ENCODE results near the gene DRD3.

DRD3 gene

GRCh38 chr3:114175204-114175987, 3.5 kb downstream of the DRD3 start:
- Histone ChIP-seq H2BK120ac (ENCODE audit: low read depth, low read length) (no peak overlapping the region), H2BK12ac (ENCODE audit: low read length in 2 of 2) (no peak overlapping the region), H3K9me3 (ENCODE audit: control insufficient read depth, low read length) (no peaks in the 10 kb centered on the region), H3K4me2 (ENCODE audit: low read length, poor library complexity, severe bottlenecking) (no peak overlapping the region), H3K4me3 (ENCODE audit: insufficient read depth in 1 of 2, low read depth in 1 of 2, low read length in 2 of 2) (no peak overlapping the region), H3K14ac (ENCODE audit: low read length in 2 of 2) (no peak overlapping the region), H3K4me1 (ENCODE audit: control insufficient read depth, insufficient read depth, low read depth, low read length) (no peaks in the 10 kb centered on the region), H3K36me3 (ENCODE audit: control insufficient read depth in 1 of 2, insufficient read depth in 2 of 2, low read depth in 1 of 2, low read length in 2 of 2) (no peaks in the 10 kb centered on the region), H2BK5ac (ENCODE audit: low read depth, low read length, poor library complexity, severe bottlenecking) (no peak overlapping the region), H2AK5ac (ENCODE audit: low read length, severe bottlenecking) (no peak overlapping the region), H3K27me3 (ENCODE audit: control insufficient read depth in 1 of 2, insufficient read depth in 1 of 2, low read length in 2 of 2) (peaks cover 11 to 23% of the 10 kb centered on the region in 2 experiments), H3K9ac (ENCODE audit: low read length) (no peak overlapping the region), H3K23ac (ENCODE audit: low read length in 2 of 2) (no peak overlapping the region), H3K18ac (ENCODE audit: low read depth in 1 of 2, low read length in 2 of 2) (no peak overlapping the region), H2BK15ac (ENCODE audit: low read depth, poor library complexity, severe bottlenecking) (no peak overlapping the region), H3K27ac (ENCODE audit: low read length, poor library complexity, severe bottlenecking) (no peak overlapping the region), H3K4ac (ENCODE audit: low read depth in 1 of 2, low read length in 2 of 2) (no peak overlapping the region), H4K91ac (ENCODE audit: low read length) (no peak overlapping the region), H3K79me1 (replicated peaks; ENCODE audit: low read length, poor library complexity, severe bottlenecking) (no peaks in the 10 kb centered on the region), H4K8ac (ENCODE audit: low read length) (no peak overlapping the region), H2AFZ (ENCODE audit: low read depth, low read length) (no peak overlapping the region)
- DNase-seq, result no peak
- 21% methylated on average over 1 of the region's 3 CpGs for WGBS

GRCh38 chr3:114171677-114172076, 7.2 kb downstream of the DRD3 start:
- no peak overlapping the region for H2AFZ ChIP-seq (ENCODE audit: low read depth, low read length)
- no peak overlapping the region for H2BK120ac ChIP-seq (ENCODE audit: low read depth, low read length)
- H2BK5ac ChIP-seq (ENCODE audit: low read depth, low read length, poor library complexity, severe bottlenecking), result no peak overlapping the region
- no peak overlapping the region for H3K23ac ChIP-seq (ENCODE audit: low read length in 2 of 2)
- 82% methylated on average over 6 of the region's 7 CpGs for WGBS
- no peak overlapping the region for H3K14ac ChIP-seq (ENCODE audit: low read length in 2 of 2)
- no peak overlapping the region for H3K27ac ChIP-seq (ENCODE audit: low read length, poor library complexity, severe bottlenecking)
- no peak overlapping the region for H3K4me2 ChIP-seq (ENCODE audit: low read length, poor library complexity, severe bottlenecking)
- DNase-seq, result no peak
- no peak overlapping the region for H3K9ac ChIP-seq (ENCODE audit: low read length)
- H2AK5ac ChIP-seq (ENCODE audit: low read length, severe bottlenecking), result no peak overlapping the region
- no peaks in the 10 kb centered on the region for H3K36me3 ChIP-seq (ENCODE audit: control insufficient read depth in 1 of 2, insufficient read depth in 2 of 2, low read depth in 1 of 2, low read length in 2 of 2)
- no peak overlapping the region for H4K91ac ChIP-seq (ENCODE audit: low read length)
- no peak overlapping the region for H3K4ac ChIP-seq (ENCODE audit: low read depth in 1 of 2, low read length in 2 of 2)
- no peak overlapping the region for H2BK15ac ChIP-seq (ENCODE audit: low read depth, poor library complexity, severe bottlenecking)
- H2BK12ac ChIP-seq (ENCODE audit: low read length in 2 of 2), result no peak overlapping the region
- no peaks in the 10 kb centered on the region for H3K4me1 ChIP-seq (ENCODE audit: control insufficient read depth, insufficient read depth, low read depth, low read length)
- H3K9me3 ChIP-seq (ENCODE audit: control insufficient read depth, low read length), result no peaks in the 10 kb centered on the region
- H4K8ac ChIP-seq (ENCODE audit: low read length), result no peak overlapping the region
- H3K18ac ChIP-seq (ENCODE audit: low read depth in 1 of 2, low read length in 2 of 2), result no peak overlapping the region
- no peak overlapping the region for H3K4me3 ChIP-seq (ENCODE audit: insufficient read depth in 1 of 2, low read depth in 1 of 2, low read length in 2 of 2)
- no peaks in the 10 kb centered on the region for H3K79me1 ChIP-seq (replicated peaks; ENCODE audit: low read length, poor library complexity, severe bottlenecking)
- peaks cover 22 to 27% of the 10 kb centered on the region in 2 experiments for H3K27me3 ChIP-seq (ENCODE audit: control insufficient read depth in 1 of 2, insufficient read depth in 1 of 2, low read length in 2 of 2)

GRCh38 chr3:114168150-114168549, 10.7 kb downstream of the DRD3 start:
- H3K9me3 ChIP-seq (ENCODE audit: control insufficient read depth, low read length), result no peaks in the 10 kb centered on the region
- DNase-seq, result no peak
- no peak overlapping the region for H3K4me3 ChIP-seq (ENCODE audit: insufficient read depth in 1 of 2, low read depth in 1 of 2, low read length in 2 of 2)
- no peak overlapping the region for H3K14ac ChIP-seq (ENCODE audit: low read length in 2 of 2)
- no peak overlapping the region for H2AFZ ChIP-seq (ENCODE audit: low read depth, low read length)
- no peak overlapping the region for H3K27ac ChIP-seq (ENCODE audit: low read length, poor library complexity, severe bottlenecking)
- no peaks in the 10 kb centered on the region for H3K36me3 ChIP-seq (ENCODE audit: control insufficient read depth in 1 of 2, insufficient read depth in 2 of 2, low read depth in 1 of 2, low read length in 2 of 2)
- peaks cover 15 to 24% of the 10 kb centered on the region in 2 experiments for H3K27me3 ChIP-seq (ENCODE audit: control insufficient read depth in 1 of 2, insufficient read depth in 1 of 2, low read length in 2 of 2)
- no peak overlapping the region for H2BK5ac ChIP-seq (ENCODE audit: low read depth, low read length, poor library complexity, severe bottlenecking)
- 59% methylated on average over 2 of the region's 2 CpGs for WGBS
- no peak overlapping the region for H3K18ac ChIP-seq (ENCODE audit: low read depth in 1 of 2, low read length in 2 of 2)
- no peak overlapping the region for H3K9ac ChIP-seq (ENCODE audit: low read length)
- no peak overlapping the region for H3K23ac ChIP-seq (ENCODE audit: low read length in 2 of 2)
- H2AK5ac ChIP-seq (ENCODE audit: low read length, severe bottlenecking), result no peak overlapping the region
- no peak overlapping the region for H2BK12ac ChIP-seq (ENCODE audit: low read length in 2 of 2)
- no peak overlapping the region for H4K91ac ChIP-seq (ENCODE audit: low read length)
- H2BK120ac ChIP-seq (ENCODE audit: low read depth, low read length), result no peak overlapping the region
- no peak overlapping the region for H4K8ac ChIP-seq (ENCODE audit: low read length)
- H3K4me1 ChIP-seq (ENCODE audit: control insufficient read depth, insufficient read depth, low read depth, low read length), result no peaks in the 10 kb centered on the region
- H3K79me1 ChIP-seq (replicated peaks; ENCODE audit: low read length, poor library complexity, severe bottlenecking), result no peaks in the 10 kb centered on the region
- H2BK15ac ChIP-seq (ENCODE audit: low read depth, poor library complexity, severe bottlenecking), result no peak overlapping the region
- no peak overlapping the region for H3K4me2 ChIP-seq (ENCODE audit: low read length, poor library complexity, severe bottlenecking)
- H3K4ac ChIP-seq (ENCODE audit: low read depth in 1 of 2, low read length in 2 of 2), result no peak overlapping the region

- Histone ChIP-seq H4K91ac (ENCODE audit: low read length) (no peak overlapping the region), H3K4me2 (ENCODE audit: low read length, poor library complexity, severe bottlenecking) (no peak overlapping the region), H2BK5ac (ENCODE audit: low read depth, low read length, poor library complexity, severe bottlenecking) (no peak overlapping the region), H2BK15ac (ENCODE audit: low read depth, poor library complexity, severe bottlenecking) (no peak overlapping the region), H3K79me1 (replicated peaks; ENCODE audit: low read length, poor library complexity, severe bottlenecking) (no peaks in the 10 kb centered on the region), H3K4me1 (ENCODE audit: control insufficient read depth, insufficient read depth, low read depth, low read length) (peaks cover 4% of the 10 kb centered on the region), H3K23ac (ENCODE audit: low read length in 2 of 2) (no peak overlapping the region), H3K36me3 (ENCODE audit: control insufficient read depth in 1 of 2, insufficient read depth in 2 of 2, low read depth in 1 of 2, low read length in 2 of 2) (no peaks in the 10 kb centered on the region), H3K4ac (ENCODE audit: low read depth in 1 of 2, low read length in 2 of 2) (no peak overlapping the region), H2BK12ac (ENCODE audit: low read length in 2 of 2) (no peak overlapping the region), H3K27me3 (ENCODE audit: control insufficient read depth in 1 of 2, insufficient read depth in 1 of 2, low read length in 2 of 2) (peaks cover 18 to 33% of the 10 kb centered on the region in 2 experiments), H3K14ac (ENCODE audit: low read length in 2 of 2) (no peak overlapping the region), H2AK5ac (ENCODE audit: low read length, severe bottlenecking) (no peak overlapping the region), H3K4me3 (ENCODE audit: insufficient read depth in 1 of 2, low read depth in 1 of 2, low read length in 2 of 2) (no peak overlapping the region), H2AFZ (ENCODE audit: low read depth, low read length) (no peak overlapping the region), H3K9ac (ENCODE audit: low read length) (no peak overlapping the region), H3K9me3 (ENCODE audit: control insufficient read depth, low read length) (no peaks in the 10 kb centered on the region), H4K8ac (ENCODE audit: low read length) (no peak overlapping the region), H3K18ac (ENCODE audit: low read depth in 1 of 2, low read length in 2 of 2) (no peak overlapping the region), H3K27ac (ENCODE audit: low read length, poor library complexity, severe bottlenecking) (no peak overlapping the region), H2BK120ac (ENCODE audit: low read depth, low read length) (no peak overlapping the region)
- WGBS, result 74% methylated on average over 1 of the region's 1 CpG
- DNase-seq, result no peak
Observed at GRCh38 chr3:114157321-114157720, 21.5 kb downstream of the DRD3 start.
